ENCODE data around the gene HMCN1.

GRCh38 chr1:186149591-186149990 is 415.4 kb downstream of the HMCN1 start:
- no peak for TF ChIP-seq CTCF (conservative IDR thresholded peaks at IDR 0.05)
- TF ChIP-seq ZFX (IDR thresholded peaks at IDR 0.05), result no peak

All from C4-2B (cell line).